MM.1S (cell line): Measurements from ENCODE around the gene ADGRG2.

Source experiments
- EZH2 ChIP-seq: fragments of 300-600 bp; sonication (generic); optimal IDR thresholded peaks from 2 replicates; pipeline ENCODE3; 2017; ENCODE audit warnings: low read depth, mild to moderate bottlenecking, antibody characterized with exemption, low read length, mixed read lengths
- EZH2phosphoT487 ChIP-seq: fragments of 300-600 bp; sonication (generic); IDR thresholded peaks from 2 replicates; pipeline ENCODE4 v1.6.1; 2018; ENCODE audit warnings: antibody characterized with exemption, low read length
- TF ChIP-seq, protein P1 (sequence below): fragments of 300-600 bp; sonication (generic); IDR thresholded peaks from 2 replicates; pipeline ENCODE4 v1.5.1; 2016; ENCODE audit warnings: antibody characterized with exemption, low read length, mixed read lengths

GRCh38 chrX:19034025-19034424 lies 88.2 kb downstream of the ADGRG2 start:
- TF ChIP-seq, protein P1, sequence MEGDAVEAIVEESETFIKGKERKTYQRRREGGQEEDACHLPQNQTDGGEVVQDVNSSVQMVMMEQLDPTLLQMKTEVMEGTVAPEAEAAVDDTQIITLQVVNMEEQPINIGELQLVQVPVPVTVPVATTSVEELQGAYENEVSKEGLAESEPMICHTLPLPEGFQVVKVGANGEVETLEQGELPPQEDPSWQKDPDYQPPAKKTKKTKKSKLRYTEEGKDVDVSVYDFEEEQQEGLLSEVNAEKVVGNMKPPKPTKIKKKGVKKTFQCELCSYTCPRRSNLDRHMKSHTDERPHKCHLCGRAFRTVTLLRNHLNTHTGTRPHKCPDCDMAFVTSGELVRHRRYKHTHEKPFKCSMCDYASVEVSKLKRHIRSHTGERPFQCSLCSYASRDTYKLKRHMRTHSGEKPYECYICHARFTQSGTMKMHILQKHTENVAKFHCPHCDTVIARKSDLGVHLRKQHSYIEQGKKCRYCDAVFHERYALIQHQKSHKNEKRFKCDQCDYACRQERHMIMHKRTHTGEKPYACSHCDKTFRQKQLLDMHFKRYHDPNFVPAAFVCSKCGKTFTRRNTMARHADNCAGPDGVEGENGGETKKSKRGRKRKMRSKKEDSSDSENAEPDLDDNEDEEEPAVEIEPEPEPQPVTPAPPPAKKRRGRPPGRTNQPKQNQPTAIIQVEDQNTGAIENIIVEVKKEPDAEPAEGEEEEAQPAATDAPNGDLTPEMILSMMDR = no peak
- TF ChIP-seq EZH2 (no peak), EZH2phosphoT487 (no peak)
